Stimulated activated CD4-positive, alpha-beta T cell treated with anti-CD3 and anti-CD28 coated beads, Interleukin-4, amount 100 ng/mL, for 4 hours (primary cell): ENCODE measurements around the gene TRIM46.
"Not testable (repeated sequence)": the region's sequence is repeated elsewhere in the genome, so short reads cannot be mapped to it uniquely, and the experiment has no call there.

Experiments used
- DNase-seq, 2 experiments: peaks; one replicate each; pipeline ENCODE4 v3.0.0-alpha.2; 2020

Gene TRIM46

DNA sequence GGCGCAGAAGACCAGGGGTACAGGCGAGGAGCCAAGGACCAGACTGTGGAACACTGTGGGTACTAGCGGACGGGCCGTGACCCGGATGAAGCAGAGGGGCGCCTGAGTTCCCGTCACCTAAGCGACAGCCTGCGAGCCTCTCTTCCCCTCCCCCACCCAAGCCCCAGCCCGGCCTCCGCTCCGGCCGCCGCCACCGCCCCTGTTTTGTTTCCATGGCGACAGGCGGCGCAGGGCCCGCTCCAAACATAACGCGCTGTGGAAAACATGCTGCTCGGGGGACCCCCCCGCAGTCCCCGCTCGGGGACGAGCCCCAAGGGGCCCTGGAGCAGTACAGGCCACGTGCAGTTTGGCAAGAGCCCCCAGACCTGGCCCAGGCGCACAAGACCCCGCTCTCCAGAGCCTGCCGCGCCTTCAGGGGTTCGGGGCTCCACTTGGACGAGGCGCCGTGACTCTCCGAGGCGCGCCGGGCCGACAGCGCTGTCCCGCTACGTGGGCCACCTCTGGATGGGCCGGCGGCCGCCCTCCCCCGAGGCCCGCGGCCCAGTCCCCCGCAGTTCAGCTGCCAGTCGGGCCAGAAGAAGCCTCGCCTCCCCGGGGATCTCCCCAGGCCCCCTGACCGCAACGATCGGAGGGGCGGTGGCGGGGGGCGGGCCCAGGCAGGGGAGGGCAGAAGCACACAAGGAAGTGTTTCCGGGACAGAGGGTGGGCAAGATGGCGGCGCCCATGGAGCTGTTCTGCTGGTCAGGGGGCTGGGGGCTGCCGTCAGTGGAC is 35.1 kb downstream of the TRIM46 start, which contains the start of gene MTX1:
Gene MTX1 (plus strand): TSS at position 155 of the 771 bp plus-strand sequence. CDS start 110 bp downstream, at position 265.
- peak; percentile 86 to 87 for DNase-seq

DNA sequence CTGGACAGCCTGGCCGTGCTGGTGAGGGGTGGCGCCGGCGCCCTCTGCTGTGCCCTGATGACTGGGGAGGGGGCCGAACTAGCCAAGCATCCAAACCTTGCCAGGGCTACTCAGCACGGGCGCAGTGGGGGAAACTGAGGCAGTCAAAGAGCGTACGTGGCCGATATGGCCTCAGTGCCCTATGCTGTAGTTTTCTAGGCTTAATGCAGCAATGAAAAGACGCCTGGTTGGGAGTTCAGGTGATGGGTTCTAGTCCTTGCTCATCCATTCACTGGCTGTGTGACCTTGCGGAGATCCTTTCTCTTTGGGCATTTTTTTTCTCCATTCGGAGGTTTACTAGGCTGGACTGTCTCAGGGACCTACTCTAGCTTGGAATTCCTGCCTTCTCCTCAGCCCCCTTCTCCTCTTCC is 35.7 kb downstream of the TRIM46 start:
- DNase-seq, result no peak

DNA sequence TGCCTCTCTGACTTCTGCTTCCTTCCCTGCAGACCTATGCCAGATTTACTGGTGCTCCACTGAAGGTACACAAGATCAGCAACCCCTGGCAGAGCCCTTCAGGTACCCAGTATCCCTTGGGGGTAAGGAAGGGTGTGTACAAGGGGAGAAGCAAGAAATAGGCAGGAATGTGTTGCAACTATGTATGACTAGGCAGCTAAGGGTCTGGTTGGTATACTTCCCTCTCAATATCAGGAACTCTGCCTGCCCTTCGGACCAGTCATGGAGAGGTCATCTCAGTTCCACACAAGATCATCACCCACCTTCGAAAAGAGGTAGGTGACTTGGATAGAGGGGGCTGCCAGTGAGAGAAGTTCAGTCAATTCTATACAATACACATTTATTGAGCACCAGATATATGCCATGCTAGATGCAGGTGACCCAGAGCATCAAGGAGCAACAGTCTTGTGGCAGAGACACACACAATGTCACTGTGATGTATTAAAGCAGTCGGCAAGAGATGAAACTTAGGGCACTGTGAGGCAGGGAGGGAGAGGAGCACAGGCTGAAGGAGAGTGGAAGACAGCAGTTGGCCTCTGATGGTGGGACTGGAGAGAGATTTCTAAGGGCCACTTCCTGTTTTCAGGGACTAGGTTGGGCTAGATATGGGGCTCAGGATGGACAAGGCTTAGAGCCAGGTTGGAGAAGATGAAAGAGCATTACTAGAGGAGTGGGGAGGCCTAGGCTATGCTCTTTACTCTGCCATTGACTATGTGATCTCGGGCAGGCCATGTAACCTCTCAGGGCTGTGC is 36.9 kb downstream of the TRIM46 start:
- no peak for DNase-seq

DNA sequence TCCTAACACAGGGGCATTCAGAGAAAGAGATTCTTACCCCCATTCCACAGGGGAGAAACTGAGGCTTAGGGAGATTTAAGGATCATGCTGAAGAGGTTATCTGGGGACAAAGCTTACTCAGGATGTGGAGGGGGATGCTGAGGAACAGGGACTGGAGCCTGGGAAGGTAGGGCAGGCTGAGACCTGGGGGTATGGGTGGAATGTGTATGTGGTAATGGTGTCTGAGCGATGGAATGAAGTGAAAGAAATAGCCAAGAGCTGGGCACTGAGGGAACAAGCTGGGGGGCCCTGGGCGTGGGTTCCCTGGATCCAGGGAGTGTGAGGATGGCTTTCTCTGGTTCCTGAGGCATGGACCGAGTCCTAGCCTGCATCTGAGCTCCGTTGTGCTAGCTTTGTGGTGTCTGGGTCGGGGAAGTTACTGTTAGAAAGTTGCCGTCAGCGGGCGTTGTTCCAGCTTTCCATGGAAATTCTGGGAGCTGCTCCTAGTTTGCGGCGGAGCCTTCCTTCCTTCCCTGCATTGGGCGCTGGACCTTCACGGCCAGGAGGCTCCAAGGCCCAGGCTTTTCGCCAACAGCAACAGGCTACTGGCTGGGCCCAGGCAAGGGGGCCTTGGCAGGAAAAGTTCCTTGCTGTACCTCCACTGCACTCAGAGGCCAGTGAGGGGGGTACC is 37.9 kb downstream of the TRIM46 start:
- DNase-seq, result not testable (repeated sequence)

DNA sequence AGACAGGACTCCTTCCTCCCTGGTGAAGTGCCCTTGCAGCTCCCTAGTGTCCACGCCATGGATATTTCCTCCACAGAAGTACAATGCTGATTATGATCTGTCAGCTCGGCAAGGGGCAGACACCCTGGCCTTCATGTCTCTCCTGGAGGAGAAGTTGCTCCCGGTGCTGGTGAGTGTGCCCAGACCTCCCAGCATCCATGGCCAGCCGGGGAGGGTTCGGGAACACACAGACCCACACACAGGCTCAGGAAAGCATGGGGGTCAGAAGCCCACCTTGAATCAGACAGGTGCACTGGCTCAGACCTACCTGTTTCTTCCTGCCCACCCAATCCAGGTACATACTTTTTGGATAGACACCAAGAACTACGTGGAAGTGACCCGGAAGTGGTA is 38.4 kb downstream of the TRIM46 start:
- DNase-seq, result not testable (repeated sequence)

DNA sequence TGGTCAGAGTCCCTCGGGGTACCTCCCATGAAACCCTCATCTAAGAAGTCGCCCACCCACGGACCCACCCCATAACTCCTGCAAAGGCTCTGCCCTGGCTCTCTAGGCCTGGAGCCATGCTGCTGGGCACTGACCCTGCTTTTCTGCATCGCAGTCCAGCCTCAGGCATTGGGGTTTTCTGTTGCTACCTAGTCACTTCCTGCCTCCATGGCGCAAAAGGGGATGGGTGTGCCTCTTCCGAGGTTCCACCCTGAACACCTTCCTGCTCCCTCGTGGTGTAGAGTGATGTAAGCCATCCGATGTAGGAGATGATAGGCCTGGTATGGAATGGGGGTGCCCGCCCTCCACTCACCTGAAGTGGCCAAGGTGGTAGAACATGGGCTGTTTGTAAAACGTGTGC is 41.1 kb downstream of the TRIM46 start:
- DNase-seq, result not testable (repeated sequence)

DNA sequence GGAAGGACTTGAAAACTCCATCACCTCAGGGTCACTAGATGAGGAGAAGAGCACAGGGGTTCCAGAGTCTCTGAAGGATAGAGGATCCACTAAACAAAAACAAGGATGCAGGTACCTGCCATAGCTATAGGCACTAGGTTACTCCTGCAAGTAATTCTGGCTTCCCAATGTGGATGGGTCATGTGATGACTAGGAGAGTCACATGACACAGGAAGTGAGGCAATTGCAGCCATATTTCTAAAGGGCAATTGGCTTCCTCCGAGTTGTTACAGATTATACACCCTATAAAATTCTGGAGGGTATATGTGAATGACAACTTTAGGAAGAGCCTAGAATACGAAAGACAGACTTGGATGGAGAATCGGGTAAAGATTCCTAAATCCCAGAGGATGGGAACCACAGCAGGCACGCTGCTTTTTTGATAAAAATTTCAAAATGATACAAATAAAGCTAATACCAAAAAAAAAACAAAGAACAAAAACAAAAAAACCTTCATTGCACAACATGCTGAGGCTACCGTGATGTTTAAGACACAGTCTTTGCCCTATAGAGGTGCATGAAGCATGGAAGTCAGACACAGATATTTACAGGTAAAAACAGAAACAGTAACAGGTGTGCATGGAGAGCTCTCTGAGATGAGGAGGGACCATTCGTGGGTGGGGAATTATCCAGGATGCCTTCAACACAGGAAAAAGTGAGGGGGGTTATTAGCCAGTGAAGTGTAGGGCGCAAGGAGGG is 45.4 kb downstream of the TRIM46 start:
- no peak for DNase-seq

DNA sequence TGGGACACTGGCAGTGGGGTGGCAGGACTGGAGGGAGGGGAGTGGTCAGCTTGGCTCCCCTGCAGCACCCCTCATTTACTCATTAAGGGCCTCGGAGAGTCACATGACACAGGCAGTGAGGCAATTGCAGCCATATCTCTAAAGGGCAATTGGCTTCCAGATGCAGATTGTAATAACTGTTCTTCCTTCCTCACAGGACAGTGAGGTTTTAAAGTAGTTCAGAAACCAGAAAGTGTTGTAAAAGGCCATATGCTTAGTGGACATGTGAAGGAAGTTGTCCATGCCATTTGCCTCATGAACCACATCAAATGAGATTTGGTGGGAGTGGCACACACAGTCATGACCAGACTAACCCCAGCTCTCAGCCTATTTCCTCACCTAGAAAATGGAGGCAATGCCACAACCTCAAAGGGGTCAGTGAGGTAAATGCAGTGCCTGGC is 46.0 kb downstream of the TRIM46 start:
- no peak for DNase-seq

DNA sequence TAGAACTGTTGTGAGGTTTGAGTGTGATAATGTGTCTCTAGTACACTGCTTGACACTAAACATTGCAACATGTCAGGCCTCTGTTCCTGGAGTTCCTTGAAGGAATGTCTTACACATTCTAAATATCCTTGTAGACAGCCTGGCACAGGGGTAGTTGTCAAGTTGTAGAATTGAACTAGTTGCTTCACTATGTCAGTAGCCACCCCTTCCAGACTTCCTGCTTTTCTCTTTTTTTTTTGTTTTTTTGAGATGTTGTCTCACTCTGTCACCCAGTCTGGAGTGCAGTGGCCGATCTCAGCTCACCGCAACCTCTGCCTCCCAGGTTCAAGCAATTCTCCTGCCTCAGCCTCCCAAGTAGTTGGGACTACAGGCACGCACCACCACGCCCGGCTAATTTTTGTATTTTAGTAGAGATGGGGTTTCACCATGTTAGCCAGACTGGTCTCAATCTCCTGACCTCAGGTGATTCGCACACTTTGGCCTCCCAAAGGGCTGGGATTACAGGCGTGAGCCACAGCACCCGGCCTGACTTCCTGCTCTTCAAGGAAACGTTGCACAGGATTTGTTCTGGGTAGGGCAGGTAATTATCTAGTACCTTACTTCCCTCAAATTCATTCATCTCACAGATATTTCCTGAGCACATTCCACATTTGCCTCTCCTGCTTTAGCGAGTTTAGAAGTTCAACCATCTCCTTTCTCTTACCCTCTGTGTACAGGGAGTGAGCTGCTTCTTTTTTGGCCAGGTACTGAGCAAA is 46.7 kb downstream of the TRIM46 start:
- not testable (repeated sequence) for DNase-seq

DNA sequence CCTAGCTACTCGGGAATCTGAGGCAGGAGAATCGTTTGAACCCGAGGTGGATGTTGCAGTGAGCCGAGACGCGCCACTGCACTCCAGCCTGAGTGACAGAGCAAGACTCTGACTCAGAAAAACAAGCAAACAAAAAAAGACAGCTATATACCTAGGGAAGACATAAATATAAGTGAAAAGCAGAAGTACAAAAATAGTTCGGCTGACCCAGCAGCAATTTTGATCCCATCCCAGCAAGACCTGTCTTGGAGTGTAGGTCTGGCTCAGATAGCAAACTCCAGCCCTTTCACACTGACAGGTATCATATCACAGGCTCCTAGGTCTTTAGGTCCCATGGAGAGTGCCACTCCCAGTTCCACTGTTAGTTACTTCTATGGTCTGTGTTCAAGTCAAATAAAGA is 49.4 kb downstream of the TRIM46 start:
- DNase-seq, result no peak

DNA sequence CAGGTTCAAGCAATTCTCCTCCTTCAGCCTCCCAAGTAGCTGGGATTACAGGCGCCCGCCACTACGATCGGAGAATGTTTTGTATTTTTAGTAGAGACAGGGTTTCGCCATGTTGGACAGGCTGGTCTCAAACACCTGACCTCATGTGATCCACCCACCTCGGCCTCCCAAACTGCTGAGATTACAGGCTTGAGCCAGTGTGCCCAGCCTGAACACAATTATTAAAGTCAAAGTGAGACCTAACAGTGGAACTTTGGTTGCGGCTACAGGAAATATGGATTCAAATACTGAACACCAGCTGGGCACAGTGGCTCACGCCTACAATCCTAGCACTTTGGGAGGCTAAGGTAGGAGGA is 51.7 kb downstream of the TRIM46 start:
- DNase-seq, result not testable (repeated sequence)

DNA sequence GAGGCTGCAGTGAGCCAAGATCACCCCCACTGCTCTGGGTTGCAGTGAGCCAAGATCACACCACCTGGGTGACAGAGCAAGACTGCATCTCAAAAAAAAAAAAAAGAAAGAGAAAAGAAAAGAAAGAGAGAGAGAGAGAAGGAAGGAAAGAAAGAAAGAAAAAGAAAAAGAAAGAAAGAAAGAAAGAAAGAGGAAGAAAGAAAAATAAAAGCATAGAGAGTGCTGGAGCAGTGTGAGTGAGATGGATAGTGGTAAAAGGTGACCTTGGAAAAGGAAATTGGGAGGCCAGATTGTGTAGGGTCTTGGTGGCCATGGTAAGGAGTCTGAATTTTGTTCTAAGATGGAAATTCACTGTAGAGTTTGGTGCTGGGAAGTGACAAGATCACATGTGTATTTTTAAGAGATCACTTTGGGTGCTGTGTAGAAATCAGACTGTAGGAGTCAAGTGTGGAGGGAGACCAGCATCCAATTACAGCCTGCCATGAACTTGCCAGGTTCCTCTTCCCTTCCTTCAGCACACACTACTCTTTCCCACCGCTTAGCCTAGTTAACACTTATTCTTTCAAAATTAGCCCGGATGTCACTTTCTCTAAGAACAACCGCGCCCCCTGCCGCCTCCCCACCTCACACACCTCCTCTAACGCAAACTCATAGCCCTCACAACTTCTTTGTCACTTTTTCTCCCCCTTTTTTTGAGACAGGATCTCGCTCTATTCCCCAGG is 52.7 kb downstream of the TRIM46 start:
- DNase-seq, result peak; percentile 77 to 80

DNA sequence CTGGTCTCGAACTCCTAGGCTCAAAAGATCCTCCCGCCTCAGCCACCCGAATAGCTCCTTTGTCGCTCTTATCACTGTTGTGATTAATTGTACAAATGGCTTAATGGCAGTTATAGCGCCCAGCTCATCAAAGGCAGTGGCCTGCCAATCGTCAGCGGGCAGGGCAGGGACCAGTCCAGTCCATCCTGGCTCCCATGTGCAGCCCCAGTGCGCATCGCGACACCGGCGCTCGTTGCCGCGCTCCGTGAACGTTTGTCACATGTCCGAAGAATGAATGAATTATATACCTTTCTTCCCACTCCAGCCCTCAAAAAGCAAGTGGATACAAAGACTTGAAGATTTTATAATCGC is 53.2 kb downstream of the TRIM46 start:
- DNase-seq, result peak in 1 of 2 experiments; percentile 33

DNA sequence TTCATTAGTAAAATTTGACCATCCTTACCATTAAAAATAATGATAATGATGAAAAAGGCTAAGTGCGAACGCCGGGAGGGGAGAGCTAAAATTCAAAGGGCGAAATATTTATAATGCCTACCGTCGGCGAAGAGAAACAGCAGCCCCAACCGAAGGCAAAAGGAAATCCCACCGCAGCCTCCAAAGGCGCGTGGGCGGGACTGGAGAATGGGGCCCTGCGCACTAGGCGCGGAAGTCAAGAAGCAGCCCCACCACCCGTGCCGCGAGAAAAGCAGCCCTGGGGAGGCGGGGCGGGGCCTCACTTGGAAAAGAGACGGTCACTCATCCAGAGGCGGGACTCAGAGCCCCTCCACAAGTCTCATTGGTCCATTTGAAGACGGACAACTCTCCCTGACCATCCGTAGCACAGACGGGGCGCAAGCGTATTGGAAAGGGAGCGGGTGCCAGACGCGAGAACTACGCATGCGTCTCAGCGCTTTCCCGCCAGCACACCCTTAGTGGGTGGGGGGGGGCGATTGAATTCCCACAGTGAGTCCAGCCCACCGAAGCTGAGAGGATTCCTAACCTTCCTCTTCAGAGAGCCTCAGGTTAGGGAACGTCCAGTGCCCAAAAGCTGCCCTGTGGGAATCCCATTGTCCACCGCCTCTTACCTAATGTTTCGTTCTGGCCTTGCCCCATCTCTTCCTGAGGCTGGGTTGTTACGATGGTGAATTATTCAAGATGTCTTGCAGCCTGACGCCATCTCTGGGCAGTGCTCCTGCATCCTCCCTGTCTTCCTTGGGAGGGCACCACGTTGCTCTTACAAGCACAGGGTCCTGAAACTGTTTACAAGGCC is 53.8 kb downstream of the TRIM46 start:
- peak; percentile 98 for DNase-seq

DNA sequence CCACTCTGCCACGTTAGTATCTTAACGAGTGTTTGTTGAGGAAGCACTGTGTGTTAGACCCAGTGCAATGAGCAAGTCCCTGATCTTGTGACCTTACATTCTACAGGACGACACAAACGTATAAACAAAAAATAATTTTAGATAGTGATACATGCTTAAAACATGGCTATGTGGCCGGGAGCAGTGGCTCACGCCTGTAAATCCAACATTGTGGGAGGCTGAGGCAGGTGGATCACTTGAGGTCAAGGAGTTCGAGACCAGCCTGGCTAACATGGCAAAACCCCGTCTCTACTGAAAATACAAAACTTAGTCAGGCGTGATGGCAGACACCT is 54.4 kb downstream of the TRIM46 start:
- no peak for DNase-seq

DNA sequence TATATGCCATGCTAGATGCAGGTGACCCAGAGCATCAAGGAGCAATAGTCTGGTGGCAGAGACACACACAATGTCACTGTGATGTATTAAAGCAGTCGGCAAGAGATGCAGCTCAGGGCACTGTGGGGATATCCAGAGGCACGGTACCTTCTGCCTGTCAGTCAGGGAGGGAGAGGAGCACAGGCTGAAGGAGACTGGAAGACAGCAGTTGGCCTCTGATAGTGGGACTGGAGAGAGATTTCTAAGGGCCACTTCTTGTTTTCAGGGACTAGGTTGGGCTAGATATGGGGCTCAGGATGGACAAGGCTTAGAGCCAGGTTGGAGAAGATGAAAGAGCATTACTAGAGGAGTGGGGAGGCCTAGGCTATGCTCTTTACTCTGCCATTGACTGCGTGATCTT is 57.7 kb downstream of the TRIM46 start:
- DNase-seq, result not testable (repeated sequence)

DNA sequence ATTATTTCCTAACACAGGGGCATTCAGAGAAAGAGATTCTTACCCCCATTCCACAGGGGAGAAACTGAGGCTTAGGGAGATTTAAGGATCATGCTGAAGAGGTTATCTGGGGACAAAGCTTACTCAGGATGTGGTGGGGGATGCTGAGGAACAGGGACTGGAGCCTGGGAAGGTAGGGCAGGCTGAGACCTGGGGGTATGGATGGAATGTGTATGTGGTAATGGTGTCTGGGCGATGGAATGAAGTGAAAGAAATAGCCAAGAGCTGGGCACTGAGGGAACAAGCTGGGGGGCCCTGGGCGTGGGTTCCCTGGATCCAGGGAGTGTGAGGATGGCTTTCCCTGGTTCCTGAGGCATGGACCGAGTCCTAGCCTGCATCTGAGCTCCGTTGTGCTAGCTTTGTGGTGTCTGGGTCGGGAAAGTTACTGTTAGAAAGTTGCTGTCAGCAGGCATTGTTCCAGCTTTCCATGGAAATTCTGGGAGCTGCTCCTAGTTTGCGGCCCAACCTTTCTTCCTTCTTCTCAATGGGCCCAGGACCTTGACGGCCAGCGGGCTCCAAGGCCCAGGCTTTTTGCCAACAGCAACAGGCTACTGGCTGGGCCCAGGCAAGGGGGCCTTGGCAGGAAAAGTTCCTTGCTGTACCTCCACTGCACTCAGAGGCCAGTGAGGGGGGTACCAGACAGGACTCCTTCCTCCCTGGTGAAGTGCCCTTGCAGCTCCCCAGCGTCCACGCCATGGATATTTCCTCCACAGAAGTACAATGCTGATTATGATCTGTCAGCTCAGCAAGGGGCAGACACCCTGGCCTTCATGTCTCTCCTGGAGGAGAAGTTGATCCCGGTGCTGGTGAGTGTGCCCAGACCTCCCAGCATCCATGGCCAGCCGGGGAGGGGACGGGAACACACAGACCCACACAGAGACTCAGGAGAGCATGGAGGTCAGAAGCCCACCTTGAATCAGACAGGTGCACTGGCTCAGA is 58.6 kb downstream of the TRIM46 start:
- DNase-seq, result not testable (repeated sequence)

DNA sequence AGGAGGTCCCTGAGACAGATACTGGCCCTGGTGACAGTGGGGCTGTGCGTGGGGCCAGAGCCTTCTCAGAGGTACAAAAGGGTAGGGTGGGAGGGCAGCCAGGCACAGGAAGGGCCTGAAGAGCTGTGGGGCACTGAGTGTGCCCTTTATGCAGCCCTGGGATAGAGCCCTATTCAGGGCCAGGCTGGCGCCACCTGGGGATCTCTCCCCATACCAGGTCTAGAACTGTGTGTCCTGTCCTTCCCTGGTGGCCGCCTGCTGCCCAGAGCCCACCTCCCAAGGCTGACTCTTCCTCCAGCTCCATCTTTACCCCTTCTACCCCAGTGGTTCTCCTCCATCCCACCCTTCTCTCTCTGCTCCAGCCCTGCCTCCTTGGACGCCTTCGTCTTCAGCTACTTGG is 59.9 kb downstream of the TRIM46 start:
- not testable (repeated sequence) for DNase-seq
